Tibial artery (tissue), 4 donors: ENCODE measurements around the gene COPS7A.

Experiments
- DNase-seq, 2 donors: peaks; one replicate each; pipeline ENCODE4 v3.0.0-alpha.2; 2019
- H3K27ac ChIP-seq, 2 donors: fragments of 200-600 bp; sonication (generic) in 1 of 2; 1 replicate in 1 of 2; 2 replicates in 1 of 2; pipeline ENCODE4 v1.5.1; 2018 to 2019; ENCODE audit warnings: mild to moderate bottlenecking in 1 of 2
- H3K27me3 ChIP-seq, 2 donors: fragments of 200-600 bp; sonication (generic) in 1 of 2; one replicate each; pipeline versions ENCODE4 v1.5.1 to v1.6.0; 2016 to 2019
- H3K36me3 ChIP-seq, 3 donors: fragments of 200-600 bp; sonication (generic) in 2 of 3; one replicate each; pipeline ENCODE4 v1.5.1; 2016 to 2019; ENCODE audit warnings: mild to moderate bottlenecking in 2 of 3
- H3K4me1 ChIP-seq, 4 donors: fragments of 200-600 bp; sonication (generic) in 2 of 4; 1 replicate in 3 of 4; 2 replicates in 1 of 4; pipeline ENCODE4 v1.5.1; 2016 to 2019
- H3K4me3 ChIP-seq, 2 donors: fragments of 200-600 bp; sonication (generic) in 1 of 2; 1 replicate in 1 of 2; 2 replicates in 1 of 2; pipeline ENCODE4 v1.5.1; 2018 to 2019; ENCODE audit warnings: mild to moderate bottlenecking in 2 of 2
- H3K9me3 ChIP-seq, 3 donors: fragments of 200-600 bp; sonication (generic) in 1 of 3; one replicate each; pipeline ENCODE4 v1.5.1; 2016 to 2019
- intact Hi-C: fragments of 100-400 bp; cut with DNase I; formaldehyde crosslinking; loops from one replicate; pipeline ENCODE4 v1.15.0; 2023; ENCODE audit warnings: low total_unique reads
- TF ChIP-seq, protein P1 (sequence below), 2 experiments: fragments of 200-600 bp in 1 of 2; fragments of 450-650 bp in 1 of 2; IDR thresholded peaks; one replicate each; pipeline ENCODE4 v1.5.1; 2017 to 2019; ENCODE audit warnings: antibody characterized with exemption in 2 of 2, mild to moderate bottlenecking in 1 of 2, moderate library complexity in 1 of 2

The COPS7A gene

GRCh38 chr12:6688999-6689882 is 34.6 kb upstream of the COPS7A start, which contains the start of gene ZNF384:
ZNF384 (minus strand) TSS chr12:6689375; CDS start chr12:6679520, 9,855 bp downstream.
- intact Hi-C loops, result loop anchor here (1.0 to 2.0 kb wide), 2 partner anchors 26 to 74 kb away; partner anchors contain the start of gene ING4
- no peaks in the 10 kb centered on the region for H3K36me3 ChIP-seq
- peak within 1 kb of the TSS; percentile 96 to 100 for H3K27ac ChIP-seq
- TF ChIP-seq, protein P1, sequence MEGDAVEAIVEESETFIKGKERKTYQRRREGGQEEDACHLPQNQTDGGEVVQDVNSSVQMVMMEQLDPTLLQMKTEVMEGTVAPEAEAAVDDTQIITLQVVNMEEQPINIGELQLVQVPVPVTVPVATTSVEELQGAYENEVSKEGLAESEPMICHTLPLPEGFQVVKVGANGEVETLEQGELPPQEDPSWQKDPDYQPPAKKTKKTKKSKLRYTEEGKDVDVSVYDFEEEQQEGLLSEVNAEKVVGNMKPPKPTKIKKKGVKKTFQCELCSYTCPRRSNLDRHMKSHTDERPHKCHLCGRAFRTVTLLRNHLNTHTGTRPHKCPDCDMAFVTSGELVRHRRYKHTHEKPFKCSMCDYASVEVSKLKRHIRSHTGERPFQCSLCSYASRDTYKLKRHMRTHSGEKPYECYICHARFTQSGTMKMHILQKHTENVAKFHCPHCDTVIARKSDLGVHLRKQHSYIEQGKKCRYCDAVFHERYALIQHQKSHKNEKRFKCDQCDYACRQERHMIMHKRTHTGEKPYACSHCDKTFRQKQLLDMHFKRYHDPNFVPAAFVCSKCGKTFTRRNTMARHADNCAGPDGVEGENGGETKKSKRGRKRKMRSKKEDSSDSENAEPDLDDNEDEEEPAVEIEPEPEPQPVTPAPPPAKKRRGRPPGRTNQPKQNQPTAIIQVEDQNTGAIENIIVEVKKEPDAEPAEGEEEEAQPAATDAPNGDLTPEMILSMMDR (IDR thresholded peaks at IDR 0.05), result peak in 1 of 2 experiments; percentile 46
- H3K4me1 ChIP-seq, result peaks cover 0 to 41% (median 22%) of the 10 kb centered on the region in 4 donors
- H3K4me3 ChIP-seq, result peak within 1 kb of the TSS; percentile 92 to 99
- DNase-seq, result peak; percentile 98 to 99
- H3K9me3 ChIP-seq, result no peaks in the 10 kb centered on the region
- H3K27me3 ChIP-seq, result peaks cover 0 to 4% of the 10 kb centered on the region in 2 donors

DNA sequence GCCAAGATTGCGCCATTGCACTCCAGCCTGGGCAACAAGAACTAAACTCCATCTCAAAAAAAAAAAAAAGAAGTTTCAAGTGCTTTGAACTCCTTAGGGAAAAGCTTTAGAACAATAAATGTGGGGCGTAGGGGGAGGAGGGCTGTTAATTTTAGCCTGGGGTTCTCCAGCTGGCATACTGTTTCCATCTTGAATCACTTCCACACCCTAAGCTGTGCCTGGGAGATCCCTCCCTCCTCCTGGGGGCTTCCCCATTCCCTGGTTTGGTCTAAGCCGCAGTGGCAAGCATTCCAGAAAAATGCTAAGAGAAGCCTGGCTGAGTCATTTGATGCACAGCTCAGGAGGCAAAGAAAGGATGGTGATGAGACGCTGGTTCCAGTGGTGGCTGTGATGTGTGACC is 32.4 kb upstream of the COPS7A start:
- Histone ChIP-seq H3K27ac (no peak overlapping the region), H3K36me3 (no peaks in the 10 kb centered on the region), H3K27me3 (peaks cover 0 to 26% of the 10 kb centered on the region in 2 donors), H3K9me3 (no peaks in the 10 kb centered on the region), H3K4me3 (no peak overlapping the region), H3K4me1 (peaks cover 0 to 32% (median 19%) of the 10 kb centered on the region in 4 donors)
- no peak for DNase-seq
- intact Hi-C loops, result no loop called here
- TF ChIP-seq, protein P1 (IDR thresholded peaks at IDR 0.05), result no peak

DNA sequence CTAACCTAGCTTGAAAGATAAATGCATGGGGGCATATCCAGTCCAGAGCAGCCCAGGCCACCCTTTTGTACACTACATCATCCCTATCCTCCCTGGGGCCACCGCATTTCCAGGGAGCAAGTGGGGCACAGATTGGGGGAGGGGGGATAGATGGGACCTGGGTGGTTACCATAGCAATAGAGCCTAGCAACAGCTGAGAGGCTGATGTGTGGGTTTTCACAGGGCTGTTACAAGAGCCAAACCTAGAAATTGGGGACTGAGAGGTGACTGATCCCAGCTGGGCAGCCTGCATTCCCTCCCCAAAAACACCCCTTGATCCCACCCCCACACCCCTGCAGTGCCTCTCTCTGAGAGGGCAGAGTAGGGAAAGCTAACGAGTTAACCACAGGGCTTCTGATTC is 31.0 kb upstream of the COPS7A start:
- no peaks in the 10 kb centered on the region for H3K9me3 ChIP-seq
- no peak for DNase-seq
- no peak overlapping the region for H3K27ac ChIP-seq
- no peaks in the 10 kb centered on the region for H3K36me3 ChIP-seq
- H3K27me3 ChIP-seq, result peaks cover 0 to 39% of the 10 kb centered on the region in 2 donors
- H3K4me3 ChIP-seq, result no peak overlapping the region
- H3K4me1 ChIP-seq, result peaks cover 0 to 18% (median 9%) of the 10 kb centered on the region in 4 donors
- intact Hi-C loops, result no loop called here
- TF ChIP-seq, protein P1 (IDR thresholded peaks at IDR 0.05), result no peak

DNA sequence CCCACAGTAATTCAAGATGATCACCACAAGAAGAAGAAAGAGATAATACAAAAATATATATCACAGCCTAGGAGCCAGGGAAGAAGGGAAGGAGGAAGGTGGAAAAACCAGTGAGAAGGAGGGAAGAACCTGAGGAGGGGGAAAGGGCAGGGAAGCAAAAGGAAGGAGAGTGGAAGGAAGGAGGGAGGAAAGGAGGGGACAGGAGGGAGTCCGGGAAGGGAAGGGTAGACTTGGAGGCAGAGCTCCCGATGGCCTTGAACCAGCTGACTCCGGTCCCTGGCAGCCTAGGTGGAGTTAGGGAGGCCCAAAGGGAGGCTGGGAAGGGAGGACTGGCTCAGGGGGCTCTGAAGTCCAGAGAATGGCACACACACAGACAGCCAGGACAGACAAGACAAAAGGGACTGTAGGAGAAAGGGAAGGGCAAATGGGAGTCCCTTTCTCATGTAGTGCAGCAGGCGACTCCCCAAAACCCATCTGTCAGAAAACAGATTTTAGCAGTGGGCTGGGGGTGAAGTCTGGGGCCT is 30.0 kb upstream of the COPS7A start:
- Histone ChIP-seq H3K27ac (no peak overlapping the region), H3K27me3 (peaks cover 0 to 49% of the 10 kb centered on the region in 2 donors), H3K4me3 (no peak overlapping the region), H3K4me1 (peaks cover 0 to 11% (median 5%) of the 10 kb centered on the region in 4 donors), H3K36me3 (no peaks in the 10 kb centered on the region), H3K9me3 (no peaks in the 10 kb centered on the region)
- intact Hi-C loops, result no loop called here
- TF ChIP-seq, protein P1 (IDR thresholded peaks at IDR 0.05), result no peak
- DNase-seq, result no peak

- no peaks in the 10 kb centered on the region for H3K9me3 ChIP-seq
- intact Hi-C loops, result no loop called here
- no peak for DNase-seq
- H3K27me3 ChIP-seq, result peaks cover 0 to 58% of the 10 kb centered on the region in 2 donors
- H3K4me3 ChIP-seq, result no peak overlapping the region
- H3K27ac ChIP-seq, result no peak overlapping the region
- peaks cover 0 to 12% (median 6%) of the 10 kb centered on the region in 4 donors for H3K4me1 ChIP-seq
- no peaks in the 10 kb centered on the region for H3K36me3 ChIP-seq
- TF ChIP-seq, protein P1 (IDR thresholded peaks at IDR 0.05), result no peak
Measured at GRCh38 chr12:6694701-6695100, 29.1 kb upstream of the COPS7A start.
